GM12875 (cell line): ENCODE measurements around the gene HTRA1.

ENCODE experiments used
- H3K4me3 ChIP-seq: one replicate; pipeline ENCODE4 v1.5.1; 2011; ENCODE audit warnings: low read depth, low read length, control low read depth
- CTCF ChIP-seq: IDR thresholded peaks from 2 replicates; pipeline ENCODE4 v1.5.1; 2011; ENCODE audit warnings: low read depth, mild to moderate bottlenecking, control low read depth, inconsistent platforms, low read length, moderate library complexity, borderline replicate concordance; ENCODE audit not compliant: insufficient read depth

The HTRA1 gene

GRCh38 chr10:122530177-122530576 is 68.8 kb downstream of the HTRA1 start:
- TF ChIP-seq CTCF: no peak
- no peak overlapping the region for H3K4me3 ChIP-seq

- H3K4me3 ChIP-seq: no peak overlapping the region
- TF ChIP-seq CTCF: no peak
These were observed 69.9 kb downstream of the HTRA1 start for GRCh38 chr10:122531261-122531660.

- TF ChIP-seq CTCF: no peak
- H3K4me3 ChIP-seq: no peak overlapping the region
These were observed 70.6 kb downstream of the HTRA1 start for GRCh38 chr10:122531939-122532338.

GRCh38 chr10:122532601-122533296 is 71.4 kb downstream of the HTRA1 start:
- no peak for TF ChIP-seq CTCF

GRCh38 chr10:122537545-122537944 is 76.2 kb downstream of the HTRA1 start:
- no peak overlapping the region for H3K4me3 ChIP-seq
- TF ChIP-seq CTCF: no peak

More at GRCh38 chr10:122532601-122533296, 71.4 kb downstream of the HTRA1 start:
- H3K4me3 ChIP-seq: no peak overlapping the region

- no peak for TF ChIP-seq CTCF
- no peak overlapping the region for H3K4me3 ChIP-seq
These were observed 80.2 kb downstream of the HTRA1 start for GRCh38 chr10:122541541-122542002.
